WERI-Rb-1 (cell line): ENCODE results near the gene AGBL3.
A peak's percentile ranks its signal among the peaks of the same experiment; 100 is the strongest.

Experiments
- DNase-seq: peaks from one replicate; pipeline ENCODE4 v3.0.0-alpha.2; 2020
- H3K27ac ChIP-seq: fragments of 250-450 bp; sonication (Bioruptor Pico); 2 replicates; pipeline ENCODE4 v1.5.1; 2020; ENCODE audit warnings: mild to moderate bottlenecking, moderate library complexity
- H3K27me3 ChIP-seq: fragments of 250-450 bp; sonication (Bioruptor Pico); 2 replicates; pipeline ENCODE4 v1.5.1; 2021; ENCODE audit warnings: mild to moderate bottlenecking, low read depth, moderate library complexity; ENCODE audit not compliant: insufficient read depth, severe bottlenecking
- H3K36me3 ChIP-seq: fragments of 250-450 bp; sonication (Bioruptor Pico); 2 replicates; pipeline ENCODE4 v1.5.1; 2020; ENCODE audit warnings: mild to moderate bottlenecking, moderate library complexity
- H3K4me3 ChIP-seq: 2 replicates; pipeline ENCODE4 v1.5.1; 2011; ENCODE audit warnings: low read depth, mild to moderate bottlenecking, control low read depth, low read length
- H3K9me3 ChIP-seq: fragments of 250-450 bp; sonication (Bioruptor Pico); 2 replicates; pipeline ENCODE4 v1.5.1; 2021; ENCODE audit warnings: mild to moderate bottlenecking, moderate library complexity; ENCODE audit not compliant: severe bottlenecking
- CTCF ChIP-seq: IDR thresholded peaks from 2 replicates; pipeline ENCODE4 v1.5.1; 2011; ENCODE audit warnings: low read depth, mild to moderate bottlenecking, control low read depth, inconsistent platforms, low read length

The AGBL3 gene

GRCh38 chr7:134941185-134941900 lies 45.0 kb upstream of the AGBL3 start:
- H3K27ac ChIP-seq, result no peak overlapping the region
- no peak for TF ChIP-seq CTCF
- no peak for DNase-seq
- no peak overlapping the region for H3K4me3 ChIP-seq
- H3K36me3 ChIP-seq, result no peaks in the 10 kb centered on the region
- H3K9me3 ChIP-seq, result no peaks in the 10 kb centered on the region
- H3K27me3 ChIP-seq, result no peaks in the 10 kb centered on the region

GRCh38 chr7:134941952-134942351 lies 44.4 kb upstream of the AGBL3 start:
- no peak overlapping the region for H3K4me3 ChIP-seq
- H3K27ac ChIP-seq, result no peak overlapping the region
- TF ChIP-seq CTCF, result no peak
- H3K36me3 ChIP-seq, result no peaks in the 10 kb centered on the region
- DNase-seq, result no peak
- no peaks in the 10 kb centered on the region for H3K9me3 ChIP-seq
- no peaks in the 10 kb centered on the region for H3K27me3 ChIP-seq

GRCh38 chr7:134942690-134943466 lies 43.4 kb upstream of the AGBL3 start:
- no peak overlapping the region for H3K4me3 ChIP-seq
- no peaks in the 10 kb centered on the region for H3K36me3 ChIP-seq
- no peaks in the 10 kb centered on the region for H3K27me3 ChIP-seq
- no peaks in the 10 kb centered on the region for H3K9me3 ChIP-seq
- H3K27ac ChIP-seq, result no peak overlapping the region
- TF ChIP-seq CTCF, result no peak
- DNase-seq, result no peak

- TF ChIP-seq CTCF, result peak; percentile 46
Measured at GRCh38 chr7:134943785-134944400, 42.4 kb upstream of the AGBL3 start.

GRCh38 chr7:134945691-134946090 lies 40.6 kb upstream of the AGBL3 start:
- TF ChIP-seq CTCF, result no peak
- DNase-seq, result peak; percentile 53
- no peaks in the 10 kb centered on the region for H3K9me3 ChIP-seq
- no peak overlapping the region for H3K4me3 ChIP-seq
- H3K27me3 ChIP-seq, result no peaks in the 10 kb centered on the region
- H3K36me3 ChIP-seq, result peaks cover 7% of the 10 kb centered on the region
- H3K27ac ChIP-seq, result no peak overlapping the region

More at GRCh38 chr7:134943785-134944400, 42.4 kb upstream of the AGBL3 start:
- no peaks in the 10 kb centered on the region for H3K9me3 ChIP-seq
- H3K27ac ChIP-seq, result no peak overlapping the region
- no peak overlapping the region for H3K4me3 ChIP-seq
- no peak for DNase-seq
- no peaks in the 10 kb centered on the region for H3K27me3 ChIP-seq
- no peaks in the 10 kb centered on the region for H3K36me3 ChIP-seq
